Suprapubic skin (tissue), 4 donors: ENCODE measurements around the gene CNOT3.

Source experiments
- CTCF ChIP-seq, 2 donors: fragments of 200-600 bp in 1 of 2; fragments of 450-650 bp in 1 of 2; sonication (generic) in 1 of 2; IDR thresholded peaks; one replicate each; pipeline ENCODE4 v1.5.1; 2016 to 2019; ENCODE audit warnings: antibody characterized with exemption in 2 of 2, mild to moderate bottlenecking in 1 of 2, moderate library complexity in 1 of 2
- EP300 ChIP-seq: sonication (generic); formaldehyde crosslinking; IDR thresholded peaks from one replicate; pipeline ENCODE4 v1.6.1; 2017; ENCODE audit warnings: antibody characterized with exemption
- POLR2A ChIP-seq, 2 donors: fragments of 450-650 bp; IDR thresholded peaks; one replicate each; pipeline ENCODE4 v1.6.1; 2017; ENCODE audit warnings: antibody characterized with exemption in 2 of 2, mild to moderate bottlenecking in 2 of 2, moderate library complexity in 2 of 2
- POLR2AphosphoS5 ChIP-seq, 3 donors: sonication (generic); formaldehyde crosslinking; IDR thresholded peaks; one replicate each; pipeline ENCODE4 v1.6.1; 2017; ENCODE audit warnings: antibody characterized with exemption in 3 of 3

DNA sequence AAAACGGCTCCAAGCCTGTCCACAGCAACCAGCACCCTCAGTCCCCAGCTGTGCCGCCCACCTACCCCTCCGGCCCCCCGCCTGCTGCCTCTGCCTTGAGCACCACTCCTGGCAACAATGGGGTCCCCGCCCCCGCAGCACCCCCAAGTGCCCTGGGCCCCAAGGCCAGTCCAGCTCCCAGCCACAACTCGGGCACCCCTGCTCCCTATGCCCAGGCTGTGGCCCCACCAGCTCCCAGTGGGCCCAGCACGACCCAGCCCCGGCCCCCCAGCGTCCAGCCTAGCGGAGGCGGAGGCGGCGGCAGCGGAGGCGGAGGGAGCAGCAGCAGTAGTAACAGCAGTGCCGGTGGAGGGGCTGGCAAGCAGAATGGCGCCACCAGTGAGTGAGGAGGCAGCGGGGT lies 10.6 kb downstream of the CNOT3 start:
- TF ChIP-seq POLR2A (IDR thresholded peaks at IDR 0.05), result no peak
- no peak for TF ChIP-seq POLR2AphosphoS5 (IDR thresholded peaks at IDR 0.05)
- no peak for TF ChIP-seq CTCF (IDR thresholded peaks at IDR 0.05)
- TF ChIP-seq EP300, result no peak
